K562 (cell line): ENCODE results near the gene ARPC4. TPM values are rescaled to one million over a fixed set of nuclear protein-coding genes. Genes with fewer than 3 reads are reported as not detected.

ENCODE experiments used
- HDAC6 ChIP-seq: IDR thresholded peaks from 2 replicates; pipeline ENCODE4 v1.6.1; 2012; ENCODE audit warnings: low read depth, mild to moderate bottlenecking, control low read depth, inconsistent platforms, low read length, moderate library complexity
- RREB1 ChIP-seq: fragments of 250-450 bp; sonication (Bioruptor Pico); IDR thresholded peaks from 2 replicates; pipeline ENCODE4 v1.4.0; 2020
- SETDB1 ChIP-seq: IDR thresholded peaks from one replicate; pipeline ENCODE4 v1.6.1; 2012; ENCODE audit warnings: low read length, control low read depth, inconsistent platforms
- SMAD2 ChIP-seq: fragments of 150-350 bp; IDR thresholded peaks from 2 replicates; pipeline ENCODE4 v1.6.1; 2014; ENCODE audit warnings: low read depth, mild to moderate bottlenecking, low read length
- SP1 ChIP-seq: sonication (generic); formaldehyde crosslinking; IDR thresholded peaks from 2 replicates; pipeline ENCODE4 v1.8.1; 2022; ENCODE audit warnings: mild to moderate bottlenecking, missing genetic modification reagents
- ZBTB33 ChIP-seq: sonication (generic); formaldehyde crosslinking; IDR thresholded peaks from 2 replicates; pipeline ENCODE4 v1.8.1; 2023; ENCODE audit warnings: mild to moderate bottlenecking, missing genetic modification reagents
- ZNF174 ChIP-seq: fragments of 250-450 bp; sonication (Bioruptor Pico); IDR thresholded peaks from 2 replicates; pipeline ENCODE4 v1.4.0; 2020; ENCODE audit warnings: mild to moderate bottlenecking
- ZSCAN32 ChIP-seq: fragments of 450-650 bp; formaldehyde crosslinking; IDR thresholded peaks from 2 replicates; pipeline ENCODE4 v1.4.0; 2020; ENCODE audit warnings: mild to moderate bottlenecking, moderate library complexity
- polyA plus RNA-seq, 8 experiments: library from polyadenylated mRNA; depleted of rRNA in 4 of 8; stranded (reverse) in 5 of 8; unstranded in 3 of 8; fragments of >200 nt; fragmentation: Nextera tagmentation in 2 of 8; fragmentation: Illumina TruSeq in 1 of 8; extraction: Ambion mirVana in 2 of 8; extraction: Trizol in 1 of 8; gene quantifications; 2 replicates each; pipeline versions ENCODE4 v1.2.1 to v1.2.3, GENCODE V29; 2011 to 2014; ENCODE audit warnings: inconsistent platforms in 1 of 8, missing spikeins in 1 of 8
- total RNA-seq, 7 experiments: library from RNA; depleted of rRNA in 6 of 7; stranded (reverse); fragments of >200 nt in 6 of 7; fragmentation: Illumina TruSeq in 2 of 7; extraction: Trizol in 2 of 7; gene quantifications; 2 replicates each; pipeline versions ENCODE4 v1.2.1 to v1.2.3, GENCODE V29; 2011 to 2021; ENCODE audit warnings: low replicate concordance in 1 of 7
- TF ChIP-seq, protein P1 (sequence below): fragments of 250-450 bp; sonication (Bioruptor Pico); IDR thresholded peaks from 2 replicates; pipeline ENCODE4 v1.4.0; 2020; ENCODE audit warnings: mild to moderate bottlenecking, moderate library complexity
- TF ChIP-seq, protein P2 (sequence below), 3 experiments: IDR thresholded peaks in 2 of 3; conservative IDR thresholded peaks in 1 of 3; 2 replicates each; pipeline ENCODE4 v1.5.1; 2011 to 2012; ENCODE audit warnings: low read length in 3 of 3, mild to moderate bottlenecking in 3 of 3, control low read depth in 2 of 3, improper control_type of control experiment in 1 of 3, inconsistent platforms in 1 of 3, low read depth in 1 of 3, mixed read lengths in 1 of 3, moderate library complexity in 1 of 3; ENCODE audit not compliant: insufficient read depth in 2 of 3
- TF ChIP-seq, protein P3 (sequence below): fragments of 250-450 bp; sonication (Bioruptor Pico); IDR thresholded peaks from 2 replicates; pipeline ENCODE4 v1.5.0; 2020; ENCODE audit warnings: mild to moderate bottlenecking

The ARPC4 gene
- total and polyA plus RNA-seq, 9 of the 15 experiments (the other 6 are each of a cell fraction or from before 2014, with no cell fraction given) = 20.1 to 153 (median 119) TPM

DNA sequence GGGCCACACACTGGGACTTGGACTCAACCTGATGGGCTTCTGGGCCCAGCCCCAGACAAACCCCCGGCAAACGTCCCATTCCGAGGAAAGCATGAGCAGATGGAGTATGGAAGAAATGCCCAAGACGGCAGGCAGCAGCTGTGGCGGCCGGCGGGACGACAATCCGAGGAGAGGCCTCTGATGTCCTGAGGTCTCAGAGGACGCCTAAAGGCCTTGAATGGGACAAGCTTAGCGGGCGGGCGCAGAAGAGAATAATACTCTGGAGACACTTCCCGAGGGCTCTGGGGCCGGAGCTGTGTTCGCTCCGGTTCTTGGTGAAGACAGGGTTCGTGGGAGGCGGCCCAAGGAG, 43.6 kb upstream of the ARPC4 start (continued):
- TF ChIP-seq ZSCAN32 (CRISPR knock-in tag) (no peak), RREB1 (CRISPR knock-in tag) (no peak), ZBTB33 (CRISPR knock-in tag) (peak; percentile 62; the same call in 1 of the 2 replicates), ZNF174 (CRISPR knock-in tag) (no peak), SMAD2 (no peak), SP1 (CRISPR knock-in tag) (no peak), SETDB1 (no peak), HDAC6 (no peak)
- TF ChIP-seq, protein P1, sequence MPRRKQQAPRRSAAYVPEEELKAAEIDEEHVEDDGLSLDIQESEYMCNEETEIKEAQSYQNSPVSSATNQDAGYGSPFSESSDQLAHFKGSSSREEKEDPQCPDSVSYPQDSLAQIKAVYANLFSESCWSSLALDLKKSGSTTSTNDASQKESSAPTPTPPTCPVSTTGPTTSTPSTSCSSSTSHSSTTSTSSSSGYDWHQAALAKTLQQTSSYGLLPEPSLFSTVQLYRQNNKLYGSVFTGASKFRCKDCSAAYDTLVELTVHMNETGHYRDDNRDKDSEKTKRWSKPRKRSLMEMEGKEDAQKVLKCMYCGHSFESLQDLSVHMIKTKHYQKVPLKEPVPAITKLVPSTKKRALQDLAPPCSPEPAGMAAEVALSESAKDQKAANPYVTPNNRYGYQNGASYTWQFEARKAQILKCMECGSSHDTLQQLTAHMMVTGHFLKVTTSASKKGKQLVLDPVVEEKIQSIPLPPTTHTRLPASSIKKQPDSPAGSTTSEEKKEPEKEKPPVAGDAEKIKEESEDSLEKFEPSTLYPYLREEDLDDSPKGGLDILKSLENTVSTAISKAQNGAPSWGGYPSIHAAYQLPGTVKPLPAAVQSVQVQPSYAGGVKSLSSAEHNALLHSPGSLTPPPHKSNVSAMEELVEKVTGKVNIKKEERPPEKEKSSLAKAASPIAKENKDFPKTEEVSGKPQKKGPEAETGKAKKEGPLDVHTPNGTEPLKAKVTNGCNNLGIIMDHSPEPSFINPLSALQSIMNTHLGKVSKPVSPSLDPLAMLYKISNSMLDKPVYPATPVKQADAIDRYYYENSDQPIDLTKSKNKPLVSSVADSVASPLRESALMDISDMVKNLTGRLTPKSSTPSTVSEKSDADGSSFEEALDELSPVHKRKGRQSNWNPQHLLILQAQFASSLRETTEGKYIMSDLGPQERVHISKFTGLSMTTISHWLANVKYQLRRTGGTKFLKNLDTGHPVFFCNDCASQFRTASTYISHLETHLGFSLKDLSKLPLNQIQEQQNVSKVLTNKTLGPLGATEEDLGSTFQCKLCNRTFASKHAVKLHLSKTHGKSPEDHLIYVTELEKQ (CRISPR knock-in tag) = no peak
- TF ChIP-seq, protein P2, sequence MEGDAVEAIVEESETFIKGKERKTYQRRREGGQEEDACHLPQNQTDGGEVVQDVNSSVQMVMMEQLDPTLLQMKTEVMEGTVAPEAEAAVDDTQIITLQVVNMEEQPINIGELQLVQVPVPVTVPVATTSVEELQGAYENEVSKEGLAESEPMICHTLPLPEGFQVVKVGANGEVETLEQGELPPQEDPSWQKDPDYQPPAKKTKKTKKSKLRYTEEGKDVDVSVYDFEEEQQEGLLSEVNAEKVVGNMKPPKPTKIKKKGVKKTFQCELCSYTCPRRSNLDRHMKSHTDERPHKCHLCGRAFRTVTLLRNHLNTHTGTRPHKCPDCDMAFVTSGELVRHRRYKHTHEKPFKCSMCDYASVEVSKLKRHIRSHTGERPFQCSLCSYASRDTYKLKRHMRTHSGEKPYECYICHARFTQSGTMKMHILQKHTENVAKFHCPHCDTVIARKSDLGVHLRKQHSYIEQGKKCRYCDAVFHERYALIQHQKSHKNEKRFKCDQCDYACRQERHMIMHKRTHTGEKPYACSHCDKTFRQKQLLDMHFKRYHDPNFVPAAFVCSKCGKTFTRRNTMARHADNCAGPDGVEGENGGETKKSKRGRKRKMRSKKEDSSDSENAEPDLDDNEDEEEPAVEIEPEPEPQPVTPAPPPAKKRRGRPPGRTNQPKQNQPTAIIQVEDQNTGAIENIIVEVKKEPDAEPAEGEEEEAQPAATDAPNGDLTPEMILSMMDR (IDR thresholded peaks at IDR 0.05 in 2 of 3, conservative IDR thresholded peaks at IDR 0.05 in 1 of 3; ENCODE audit: insufficient read depth in 2 of 3, low read depth in 1 of 3, low read length in 3 of 3) = no peak
- TF ChIP-seq, protein P3, sequence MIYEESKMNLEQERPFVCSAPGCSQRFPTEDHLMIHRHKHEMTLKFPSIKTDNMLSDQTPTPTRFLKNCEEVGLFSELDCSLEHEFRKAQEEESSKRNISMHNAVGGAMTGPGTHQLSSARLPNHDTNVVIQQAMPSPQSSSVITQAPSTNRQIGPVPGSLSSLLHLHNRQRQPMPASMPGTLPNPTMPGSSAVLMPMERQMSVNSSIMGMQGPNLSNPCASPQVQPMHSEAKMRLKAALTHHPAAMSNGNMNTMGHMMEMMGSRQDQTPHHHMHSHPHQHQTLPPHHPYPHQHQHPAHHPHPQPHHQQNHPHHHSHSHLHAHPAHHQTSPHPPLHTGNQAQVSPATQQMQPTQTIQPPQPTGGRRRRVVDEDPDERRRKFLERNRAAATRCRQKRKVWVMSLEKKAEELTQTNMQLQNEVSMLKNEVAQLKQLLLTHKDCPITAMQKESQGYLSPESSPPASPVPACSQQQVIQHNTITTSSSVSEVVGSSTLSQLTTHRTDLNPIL = 0 out of 2 replicates have a peak, but pooled peaks have one; percentile 26
